A549 (cell line): ENCODE data around the gene DTNB. TPM values are rescaled to one million over a fixed set of nuclear protein-coding genes. Genes with fewer than 3 reads are reported as not detected.

Source experiments
- ATAC-seq, 2 experiments: fragments of 200-7000 bp in 1 of 2; fragments of >200 bp in 1 of 2; cut with Nextera tagmentation in 1 of 2; cut with Tn5 transposase in 1 of 2; 3 replicates each; pipeline versions ENCODE4 v1.8.0 to v1.9.1; 2018 to 2020; ENCODE audit warnings: mild to moderate bottlenecking in 1 of 2, moderate library complexity in 1 of 2
- CTCF ChIA-PET: fragments of 300-600 bp; sonication (Branson Sonifier 250); formaldehyde crosslinking; extraction: SDS; loops from one replicate; lab custom pipeline; 2021; ENCODE audit warnings: antibody characterized with exemption, inconsistent platforms; lab: Yijun Ruan, JAX
- POLR2A ChIA-PET: fragments of 350-600 bp; formaldehyde crosslinking; extraction: SDS; loops from one replicate; lab custom pipeline; 2021; ENCODE audit warnings: antibody characterized with exemption, inconsistent platforms; lab: Yijun Ruan, JAX
- DNase-seq, 2 experiments: peaks; one replicate each; pipeline versions ENCODE4 v3.0.0 to v3.0.0-alpha.2; 2011 to 2016; ENCODE audit warnings: low read depth in 1 of 2, low spot score in 1 of 2
- FAIRE-seq: peaks from 2 replicates; lab custom pipeline; 2011; peaks lifted over from hg19 to GRCh38; lab: Jason Lieb, UNC
- H3K27ac ChIP-seq, 2 experiments: fragments of >200 bp; sonication (Bioruptor Twin); formaldehyde crosslinking; 3 replicates each; pipeline ENCODE4 v1.5.1; 2016 to 2017
- H3K4me1 ChIP-seq: fragments of >200 bp; sonication (Bioruptor Twin); formaldehyde crosslinking; 3 replicates; pipeline ENCODE4 v1.6.1; 2016
- H3K4me2 ChIP-seq: fragments of >200 bp; sonication (Bioruptor Twin); formaldehyde crosslinking; 3 replicates; pipeline ENCODE4 v1.6.1; 2016
- H3K4me3 ChIP-seq: fragments of >200 bp; sonication (Bioruptor Twin); formaldehyde crosslinking; 3 replicates; pipeline ENCODE4 v1.5.1; 2016
- H3K9me3 ChIP-seq: fragments of >200 bp; sonication (Bioruptor Twin); formaldehyde crosslinking; 3 replicates; pipeline ENCODE4 v1.6.1; 2016
- BHLHE40 ChIP-seq: IDR thresholded peaks from 2 replicates; pipeline ENCODE4 v1.6.1; 2012; ENCODE audit warnings: low read depth, low read length, inconsistent platforms
- CBX8 ChIP-seq: fragments of 200-600 bp; sonication (generic); IDR thresholded peaks from 2 replicates; pipeline ENCODE4 v1.6.1; 2016
- EP300 ChIP-seq, 2 experiments: fragments of >200 bp; sonication (Bioruptor Twin); formaldehyde crosslinking; IDR thresholded peaks; 2 replicates in 1 of 2; 3 replicates in 1 of 2; pipeline ENCODE4 v1.6.1; 2016 to 2017
- GATA3 ChIP-seq: IDR thresholded peaks from 2 replicates; pipeline ENCODE4 v1.6.1; 2012; ENCODE audit warnings: borderline replicate concordance
- HOXB13 ChIP-seq: fragments of 250-450 bp; sonication (Bioruptor Pico); IDR thresholded peaks from 2 replicates; pipeline ENCODE4 v1.5.0; 2020; ENCODE audit warnings: low read depth, mild to moderate bottlenecking, moderate library complexity
- JUN ChIP-seq, 2 experiments: fragments of >200 bp; sonication (Bioruptor Twin); formaldehyde crosslinking; IDR thresholded peaks; 2 replicates in 1 of 2; 3 replicates in 1 of 2; pipeline ENCODE4 v1.6.1; 2016 to 2017
- KDM1A ChIP-seq: fragments of 200-600 bp; sonication (generic); IDR thresholded peaks from 2 replicates; pipeline ENCODE4 v1.6.1; 2016; ENCODE audit warnings: low read depth, mild to moderate bottlenecking
- MAFK ChIP-seq: fragments of 450-650 bp; IDR thresholded peaks from 2 replicates; pipeline ENCODE4 v1.6.1; 2014; ENCODE audit not compliant: partially characterized antibody
- MAZ ChIP-seq: fragments of 150-350 bp; IDR thresholded peaks from 2 replicates; pipeline ENCODE4 v1.6.1; 2014; ENCODE audit warnings: antibody characterized with exemption, low read depth, low read length, borderline replicate concordance
- MYC ChIP-seq: IDR thresholded peaks from 2 replicates; pipeline ENCODE4 v1.6.1; 2012; ENCODE audit warnings: mild to moderate bottlenecking, inconsistent platforms, low read length, improper control_type of control experiment, borderline replicate concordance
- NR3C1 ChIP-seq: fragments of >200 bp; sonication (Bioruptor Twin); formaldehyde crosslinking; IDR thresholded peaks from 3 replicates; pipeline ENCODE4 v1.6.1; 2017
- RARB ChIP-seq: fragments of 250-450 bp; sonication (Bioruptor Pico); IDR thresholded peaks from 2 replicates; pipeline ENCODE4 v1.8.0; 2021; ENCODE audit warnings: mild to moderate bottlenecking, moderate library complexity
- RFX5 ChIP-seq: fragments of 450-650 bp; IDR thresholded peaks from 2 replicates; pipeline ENCODE4 v1.7.1; 2014; ENCODE audit warnings: antibody characterized with exemption, mild to moderate bottlenecking, moderate library complexity
- RNF2 ChIP-seq: fragments of 200-600 bp; sonication (generic); IDR thresholded peaks from 2 replicates; pipeline ENCODE4 v1.6.1; 2016; ENCODE audit warnings: low read depth, mild to moderate bottlenecking, antibody characterized with exemption, moderate library complexity, borderline replicate concordance
- SREBF2 ChIP-seq: fragments of 450-650 bp; IDR thresholded peaks from 2 replicates; pipeline ENCODE4 v1.6.1; 2014; ENCODE audit warnings: mild to moderate bottlenecking, moderate library complexity
- TFCP2L1 ChIP-seq: fragments of 250-450 bp; sonication (Bioruptor Pico); IDR thresholded peaks from 2 replicates; pipeline ENCODE4 v1.5.0; 2021; ENCODE audit warnings: mild to moderate bottlenecking
- TP53 ChIP-seq: fragments of 250-450 bp; sonication (Bioruptor Pico); IDR thresholded peaks from 2 replicates; pipeline ENCODE4 v1.5.0; 2021; ENCODE audit warnings: mild to moderate bottlenecking, moderate library complexity
- ZC3H11A ChIP-seq: fragments of 450-650 bp; IDR thresholded peaks from 2 replicates; pipeline ENCODE4 v1.6.1; 2014; ENCODE audit warnings: antibody characterized with exemption, mild to moderate bottlenecking
- ZFP36 ChIP-seq: fragments of 450-650 bp; IDR thresholded peaks from 2 replicates; pipeline ENCODE4 v1.6.1; 2014; ENCODE audit warnings: borderline replicate concordance; ENCODE audit not compliant: partially characterized antibody
- WGBS: methylation state at CpG from one replicate; pipeline ENCODE4 v1.1.6; 2017; ENCODE audit errors: missing lambda C conversion rate; 5-methylcytosine and 5-hydroxymethylcytosine counted together
- polyA plus RNA-seq, 4 experiments: library from polyadenylated mRNA; depleted of rRNA in 3 of 4; stranded (reverse); fragments of >200 nt; fragmentation: RNase III in 1 of 4; extraction: RNeasy Plus Mini Kit Qiagen cat#74134 plus additional on column Dnase treatment in 1 of 4; gene quantifications; 2 replicates in 3 of 4; 3 replicates in 1 of 4; pipeline ENCODE4 v1.2.3, GENCODE V29; 2011 to 2017
- TF ChIP-seq, protein P1 (sequence below): fragments of 200-600 bp; sonication (generic); IDR thresholded peaks from 2 replicates; pipeline ENCODE4 v1.6.1; 2016; ENCODE audit warnings: antibody characterized with exemption, mild to moderate bottlenecking, moderate library complexity
- TF ChIP-seq, protein P2 (sequence below): IDR thresholded peaks from 2 replicates; pipeline ENCODE4 v1.6.1; 2012
- TF ChIP-seq, protein P3 (sequence below): fragments of 150-350 bp; IDR thresholded peaks from 2 replicates; pipeline ENCODE4 v1.6.1; 2014; ENCODE audit warnings: low read depth, mild to moderate bottlenecking, low read length
- TF ChIP-seq, protein P4 (sequence below): fragments of >200 bp; sonication (Bioruptor Twin); formaldehyde crosslinking; IDR thresholded peaks from 2 replicates; pipeline ENCODE4 v1.6.1; 2016
- TF ChIP-seq, protein P5 (sequence below): fragments of 450-650 bp; IDR thresholded peaks from 2 replicates; pipeline ENCODE4 v1.6.1; 2014; ENCODE audit warnings: antibody characterized with exemption

Gene DTNB
- polyA plus RNA-seq, 2 of the 4 experiments (the other 2 are of a cell fraction) = 11.2 to 32.6 TPM

DNA sequence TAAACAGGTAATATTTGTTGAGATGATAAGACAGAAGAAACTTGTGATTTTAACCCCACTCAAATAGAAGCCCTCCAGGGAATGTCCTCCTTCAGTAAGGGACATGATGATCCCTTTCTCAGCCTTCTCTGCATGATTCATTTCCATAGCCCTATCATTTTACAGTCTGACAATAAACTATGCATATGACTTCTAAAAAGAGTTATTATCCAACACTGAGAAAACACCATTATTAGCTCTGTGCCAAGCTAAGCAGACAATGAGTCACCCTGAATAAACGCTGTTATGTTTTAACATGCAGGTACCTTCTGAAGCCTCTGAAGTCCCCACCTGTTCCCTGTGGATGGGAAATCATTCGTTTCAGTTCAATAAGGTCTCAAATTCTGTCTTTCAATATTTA lies 54.7 kb downstream of the DTNB start (continued):
- TF ChIP-seq, protein P1, sequence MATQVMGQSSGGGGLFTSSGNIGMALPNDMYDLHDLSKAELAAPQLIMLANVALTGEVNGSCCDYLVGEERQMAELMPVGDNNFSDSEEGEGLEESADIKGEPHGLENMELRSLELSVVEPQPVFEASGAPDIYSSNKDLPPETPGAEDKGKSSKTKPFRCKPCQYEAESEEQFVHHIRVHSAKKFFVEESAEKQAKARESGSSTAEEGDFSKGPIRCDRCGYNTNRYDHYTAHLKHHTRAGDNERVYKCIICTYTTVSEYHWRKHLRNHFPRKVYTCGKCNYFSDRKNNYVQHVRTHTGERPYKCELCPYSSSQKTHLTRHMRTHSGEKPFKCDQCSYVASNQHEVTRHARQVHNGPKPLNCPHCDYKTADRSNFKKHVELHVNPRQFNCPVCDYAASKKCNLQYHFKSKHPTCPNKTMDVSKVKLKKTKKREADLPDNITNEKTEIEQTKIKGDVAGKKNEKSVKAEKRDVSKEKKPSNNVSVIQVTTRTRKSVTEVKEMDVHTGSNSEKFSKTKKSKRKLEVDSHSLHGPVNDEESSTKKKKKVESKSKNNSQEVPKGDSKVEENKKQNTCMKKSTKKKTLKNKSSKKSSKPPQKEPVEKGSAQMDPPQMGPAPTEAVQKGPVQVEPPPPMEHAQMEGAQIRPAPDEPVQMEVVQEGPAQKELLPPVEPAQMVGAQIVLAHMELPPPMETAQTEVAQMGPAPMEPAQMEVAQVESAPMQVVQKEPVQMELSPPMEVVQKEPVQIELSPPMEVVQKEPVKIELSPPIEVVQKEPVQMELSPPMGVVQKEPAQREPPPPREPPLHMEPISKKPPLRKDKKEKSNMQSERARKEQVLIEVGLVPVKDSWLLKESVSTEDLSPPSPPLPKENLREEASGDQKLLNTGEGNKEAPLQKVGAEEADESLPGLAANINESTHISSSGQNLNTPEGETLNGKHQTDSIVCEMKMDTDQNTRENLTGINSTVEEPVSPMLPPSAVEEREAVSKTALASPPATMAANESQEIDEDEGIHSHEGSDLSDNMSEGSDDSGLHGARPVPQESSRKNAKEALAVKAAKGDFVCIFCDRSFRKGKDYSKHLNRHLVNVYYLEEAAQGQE = no peak
- TF ChIP-seq ZC3H11A = no peak
- TF ChIP-seq HOXB13 (CRISPR knock-in tag) = no peak
- TF ChIP-seq, protein P2, sequence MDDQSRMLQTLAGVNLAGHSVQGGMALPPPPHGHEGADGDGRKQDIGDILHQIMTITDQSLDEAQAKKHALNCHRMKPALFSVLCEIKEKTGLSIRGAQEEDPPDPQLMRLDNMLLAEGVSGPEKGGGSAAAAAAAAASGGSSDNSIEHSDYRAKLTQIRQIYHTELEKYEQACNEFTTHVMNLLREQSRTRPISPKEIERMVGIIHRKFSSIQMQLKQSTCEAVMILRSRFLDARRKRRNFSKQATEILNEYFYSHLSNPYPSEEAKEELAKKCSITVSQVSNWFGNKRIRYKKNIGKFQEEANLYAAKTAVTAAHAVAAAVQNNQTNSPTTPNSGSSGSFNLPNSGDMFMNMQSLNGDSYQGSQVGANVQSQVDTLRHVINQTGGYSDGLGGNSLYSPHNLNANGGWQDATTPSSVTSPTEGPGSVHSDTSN = 0 out of 2 replicates have a peak, but pooled peaks have one; percentile 43
- no peak; a peak in 1 of 5 replicates for TF ChIP-seq JUN (IDR thresholded peaks at IDR 0.05)
- TF ChIP-seq MAFK = no peak
- TF ChIP-seq SREBF2 = no peak
- no peak for TF ChIP-seq KDM1A
- TF ChIP-seq BHLHE40 = no peak
- 0 out of 2 replicates have a peak, but pooled peaks have one; percentile 46 for TF ChIP-seq MYC
- TF ChIP-seq EP300 (IDR thresholded peaks at IDR 0.05) = no peak
- TF ChIP-seq MAZ = no peak
- no peak for TF ChIP-seq TFCP2L1
- peak; percentile 13 for TF ChIP-seq ZFP36
- no peak for TF ChIP-seq TP53 (CRISPR knock-in tag)
- TF ChIP-seq RNF2 = no peak
- no peak for TF ChIP-seq RARB (CRISPR knock-in tag)
- no peak for TF ChIP-seq CBX8
- TF ChIP-seq NR3C1 = no peak
- peak; percentile 73 for TF ChIP-seq GATA3
- TF ChIP-seq, protein P3, sequence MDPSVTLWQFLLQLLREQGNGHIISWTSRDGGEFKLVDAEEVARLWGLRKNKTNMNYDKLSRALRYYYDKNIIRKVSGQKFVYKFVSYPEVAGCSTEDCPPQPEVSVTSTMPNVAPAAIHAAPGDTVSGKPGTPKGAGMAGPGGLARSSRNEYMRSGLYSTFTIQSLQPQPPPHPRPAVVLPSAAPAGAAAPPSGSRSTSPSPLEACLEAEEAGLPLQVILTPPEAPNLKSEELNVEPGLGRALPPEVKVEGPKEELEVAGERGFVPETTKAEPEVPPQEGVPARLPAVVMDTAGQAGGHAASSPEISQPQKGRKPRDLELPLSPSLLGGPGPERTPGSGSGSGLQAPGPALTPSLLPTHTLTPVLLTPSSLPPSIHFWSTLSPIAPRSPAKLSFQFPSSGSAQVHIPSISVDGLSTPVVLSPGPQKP = no peak
- no peak for TF ChIP-seq RFX5
- TF ChIP-seq, protein P4, sequence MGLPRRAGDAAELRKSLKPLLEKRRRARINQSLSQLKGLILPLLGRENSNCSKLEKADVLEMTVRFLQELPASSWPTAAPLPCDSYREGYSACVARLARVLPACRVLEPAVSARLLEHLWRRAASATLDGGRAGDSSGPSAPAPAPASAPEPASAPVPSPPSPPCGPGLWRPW = no peak

DNA sequence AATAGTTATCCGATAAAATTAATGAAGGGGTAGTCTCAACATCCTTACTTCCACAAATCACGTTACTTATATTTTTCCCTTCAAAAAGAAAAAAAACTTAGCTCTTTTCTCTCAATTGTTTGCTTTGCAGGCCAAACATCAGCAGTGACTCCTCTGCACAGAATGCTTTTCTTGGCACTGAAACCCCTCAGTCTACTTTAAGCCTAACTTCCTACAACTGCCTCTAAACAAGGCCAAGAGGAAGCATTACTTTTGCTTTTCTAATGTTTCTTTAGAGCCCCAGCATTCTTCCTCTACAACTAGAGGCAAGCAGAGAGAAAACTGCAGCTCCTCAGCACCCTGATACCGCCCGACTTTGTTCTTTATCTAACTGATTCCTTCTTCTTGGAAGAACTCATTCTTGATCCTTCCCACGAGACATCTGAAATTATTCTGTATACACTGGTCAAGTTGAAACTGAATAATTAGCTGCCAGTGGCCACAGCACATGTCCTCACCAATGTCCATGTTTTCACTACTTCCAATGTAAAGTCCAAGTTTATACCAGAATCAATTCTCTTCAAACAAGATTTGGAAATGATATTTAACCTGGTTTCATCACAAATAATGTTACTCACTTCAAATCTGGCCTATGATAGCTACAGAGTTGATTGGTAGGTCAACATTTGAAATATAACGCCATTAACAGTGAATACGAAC lies 55.3 kb downstream of the DTNB start:
- Histone ChIP-seq H3K4me1 (peaks cover 39% of the 10 kb centered on the region), H3K4me3 (peak overlapping the region; percentile 15; the same call in 2 of the 3 replicates), H3K27ac (peak overlapping the region; percentile 72), H3K4me2 (peak overlapping the region; percentile 81), H3K9me3 (no peaks in the 10 kb centered on the region)
- FAIRE-seq (no peak), DNase-seq (peak in 1 of 2 experiments; percentile 52), ATAC-seq (peak; percentile 72 to 83; a peak in 5 of 6 replicates)
- POLR2A ChIA-PET = interaction anchor here (0.5 kb wide), 1 partner anchor 37 kb away, joined by 3 read pairs; no protein-coding TSS in a partner anchor
- TF ChIP-seq, protein P5, sequence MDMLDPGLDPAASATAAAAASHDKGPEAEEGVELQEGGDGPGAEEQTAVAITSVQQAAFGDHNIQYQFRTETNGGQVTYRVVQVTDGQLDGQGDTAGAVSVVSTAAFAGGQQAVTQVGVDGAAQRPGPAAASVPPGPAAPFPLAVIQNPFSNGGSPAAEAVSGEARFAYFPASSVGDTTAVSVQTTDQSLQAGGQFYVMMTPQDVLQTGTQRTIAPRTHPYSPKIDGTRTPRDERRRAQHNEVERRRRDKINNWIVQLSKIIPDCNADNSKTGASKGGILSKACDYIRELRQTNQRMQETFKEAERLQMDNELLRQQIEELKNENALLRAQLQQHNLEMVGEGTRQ = no peak
- TF ChIP-seq, protein P4 = no peak
- TF ChIP-seq RFX5 (no peak), KDM1A (no peak), RARB (CRISPR knock-in tag) (no peak)
- TF ChIP-seq, protein P1 = 0 out of 2 replicates have a peak, but pooled peaks have one; percentile 10
- CTCF ChIA-PET = interaction anchor here (0.8 to 4.3 kb wide), 8 partner anchors 8 to 527 kb away, joined by 3 to 36 read pairs (median 3); no protein-coding TSS in a partner anchor
- 26% methylated on average over 7 of the region's 7 CpGs for WGBS
